Omental fat pad (tissue), 4 donors: ENCODE data around the gene SIX3. TPM values are rescaled to one million over a fixed set of nuclear protein-coding genes. Genes with fewer than 3 reads are reported as not detected.

Experiments used
- ATAC-seq: fragments of 150-250 bp; one replicate; pipeline ENCODE4 v1.9.1; 2016; ENCODE audit warnings: mild to moderate bottlenecking, moderate library complexity; ENCODE audit not compliant: low FRiP score
- DNase-seq: peaks from one replicate; pipeline ENCODE4 v3.0.0-alpha.2; 2019; ENCODE audit warnings: low spot score
- total RNA-seq, 4 donors: library from RNA; depleted of rRNA; stranded (reverse); fragments of >200 nt; gene quantifications; one replicate each; pipeline ENCODE4 v1.1.0, GENCODE V29; 2016
- TF ChIP-seq, protein P1 (sequence below), 3 donors: fragments of 450-650 bp; IDR thresholded peaks; one replicate each; pipeline ENCODE4 v1.5.1; 2016 to 2017; ENCODE audit warnings: antibody characterized with exemption in 3 of 3, mild to moderate bottlenecking in 3 of 3, moderate library complexity in 2 of 3

SIX3 gene
- total RNA-seq, 4 donors from 2014 or later: not detected

DNA sequence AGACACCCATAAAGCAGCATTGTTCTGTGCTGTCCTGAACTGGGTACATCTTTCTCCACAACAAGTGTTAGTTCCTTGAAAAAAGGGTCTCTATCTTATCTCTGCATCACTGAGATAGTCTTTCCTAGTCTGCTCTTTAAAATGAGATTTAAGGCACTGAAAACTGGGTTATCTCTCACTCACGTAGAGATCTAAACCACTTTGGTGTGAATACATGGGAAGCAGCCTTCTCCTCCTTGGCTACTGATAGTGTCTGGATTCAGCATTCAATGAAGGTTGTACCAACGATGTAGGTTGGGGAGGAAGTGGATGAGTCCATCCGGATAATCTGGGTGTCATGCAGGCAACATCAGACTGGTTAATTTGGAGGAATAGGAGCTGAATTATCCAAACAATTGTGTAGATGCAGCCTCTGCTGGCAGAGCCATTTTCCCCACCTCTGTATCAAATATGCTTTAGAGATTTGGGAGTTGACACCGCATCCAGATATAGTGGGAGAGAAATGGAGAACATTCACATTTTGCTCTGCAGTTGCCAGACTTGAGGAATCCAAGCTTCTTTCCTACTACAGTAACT is 15.9 kb upstream of the SIX3 start:
- ATAC-seq: no peak
- no peak for DNase-seq
- TF ChIP-seq, protein P1, sequence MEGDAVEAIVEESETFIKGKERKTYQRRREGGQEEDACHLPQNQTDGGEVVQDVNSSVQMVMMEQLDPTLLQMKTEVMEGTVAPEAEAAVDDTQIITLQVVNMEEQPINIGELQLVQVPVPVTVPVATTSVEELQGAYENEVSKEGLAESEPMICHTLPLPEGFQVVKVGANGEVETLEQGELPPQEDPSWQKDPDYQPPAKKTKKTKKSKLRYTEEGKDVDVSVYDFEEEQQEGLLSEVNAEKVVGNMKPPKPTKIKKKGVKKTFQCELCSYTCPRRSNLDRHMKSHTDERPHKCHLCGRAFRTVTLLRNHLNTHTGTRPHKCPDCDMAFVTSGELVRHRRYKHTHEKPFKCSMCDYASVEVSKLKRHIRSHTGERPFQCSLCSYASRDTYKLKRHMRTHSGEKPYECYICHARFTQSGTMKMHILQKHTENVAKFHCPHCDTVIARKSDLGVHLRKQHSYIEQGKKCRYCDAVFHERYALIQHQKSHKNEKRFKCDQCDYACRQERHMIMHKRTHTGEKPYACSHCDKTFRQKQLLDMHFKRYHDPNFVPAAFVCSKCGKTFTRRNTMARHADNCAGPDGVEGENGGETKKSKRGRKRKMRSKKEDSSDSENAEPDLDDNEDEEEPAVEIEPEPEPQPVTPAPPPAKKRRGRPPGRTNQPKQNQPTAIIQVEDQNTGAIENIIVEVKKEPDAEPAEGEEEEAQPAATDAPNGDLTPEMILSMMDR (IDR thresholded peaks at IDR 0.05): no peak

DNA sequence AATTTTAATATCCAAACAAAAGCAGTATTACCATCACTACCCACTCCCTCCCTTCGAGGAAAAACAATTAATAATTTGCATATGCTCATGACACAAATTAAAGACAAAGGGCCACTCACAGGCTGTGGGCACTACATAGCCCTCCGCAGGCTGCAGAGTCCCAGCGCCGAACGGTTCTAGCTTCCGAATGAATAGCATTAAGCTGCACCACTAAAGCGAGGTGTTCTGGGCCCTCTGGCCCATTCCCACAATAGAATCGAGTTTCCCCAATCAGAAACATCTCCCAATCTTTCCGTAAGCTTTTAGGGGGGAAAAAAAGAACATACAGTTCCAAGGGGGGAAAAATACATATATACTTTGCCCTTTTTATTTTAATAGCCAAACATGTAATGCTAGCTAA is 14.5 kb upstream of the SIX3 start:
- DNase-seq (no peak), ATAC-seq (no peak)
- TF ChIP-seq, protein P1 (IDR thresholded peaks at IDR 0.05): no peak

DNA sequence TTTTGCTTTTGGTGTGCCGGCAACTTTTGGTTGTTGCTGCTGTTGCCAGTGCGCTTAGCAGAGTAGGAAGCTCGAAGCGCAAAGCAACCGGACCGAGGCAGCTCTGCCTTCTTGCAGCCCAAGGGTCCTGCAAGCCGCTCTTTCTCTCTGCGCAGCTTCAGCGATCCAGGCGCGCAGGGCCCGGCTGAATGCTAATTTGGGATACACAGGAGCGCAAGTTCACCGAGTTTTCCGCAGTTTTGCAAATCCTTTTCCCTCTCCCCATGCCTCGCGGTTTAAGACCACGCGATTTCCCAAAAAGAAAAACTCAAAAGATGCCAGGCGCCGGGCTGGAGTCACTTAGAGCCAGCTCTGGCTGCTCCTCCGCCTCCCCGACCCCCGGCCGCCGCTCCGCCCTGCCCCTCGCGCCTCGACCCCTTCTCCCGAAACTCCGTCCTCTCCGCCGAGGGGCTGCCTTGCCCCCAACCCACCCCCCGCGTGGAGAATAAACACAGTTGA is 13.5 kb upstream of the SIX3 start:
- TF ChIP-seq, protein P1 (IDR thresholded peaks at IDR 0.05): no peak
- ATAC-seq (no peak), DNase-seq (no peak)

DNA sequence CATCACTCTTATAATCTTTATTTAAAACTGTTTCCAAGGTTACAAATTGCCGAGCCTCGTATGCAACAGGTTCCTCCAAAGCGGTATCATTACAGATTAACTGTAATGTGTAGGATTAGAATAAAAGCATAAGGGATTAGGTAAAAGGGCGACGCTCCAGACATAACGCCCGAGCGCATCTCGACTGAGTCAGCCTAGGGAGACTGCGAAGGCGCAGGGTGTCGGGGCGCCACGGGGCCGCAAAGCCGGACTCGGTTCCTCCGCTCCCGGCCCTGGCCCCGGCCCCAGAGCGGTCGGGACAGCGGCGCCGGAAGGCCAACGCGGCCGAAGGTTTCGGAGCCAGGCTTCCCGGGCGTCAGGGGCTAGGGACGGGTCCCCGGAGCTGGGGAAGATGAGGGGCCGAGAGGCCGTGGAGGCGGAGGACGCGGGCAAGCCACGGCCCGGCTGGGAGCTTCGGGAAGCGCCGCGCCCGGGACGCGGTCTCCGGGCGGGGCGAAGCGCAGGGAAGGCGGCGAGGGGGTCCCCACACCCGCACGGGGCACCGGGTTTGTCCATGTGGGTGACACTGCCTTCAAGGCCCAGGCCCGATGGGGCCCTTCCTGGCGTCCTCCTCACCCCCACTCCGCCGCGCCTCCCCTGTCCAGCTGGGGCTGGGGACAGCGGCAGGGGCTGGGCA is 12.9 kb upstream of the SIX3 start:
- DNase-seq (no peak), ATAC-seq (no peak)
- TF ChIP-seq, protein P1 (IDR thresholded peaks at IDR 0.05): no peak

DNA sequence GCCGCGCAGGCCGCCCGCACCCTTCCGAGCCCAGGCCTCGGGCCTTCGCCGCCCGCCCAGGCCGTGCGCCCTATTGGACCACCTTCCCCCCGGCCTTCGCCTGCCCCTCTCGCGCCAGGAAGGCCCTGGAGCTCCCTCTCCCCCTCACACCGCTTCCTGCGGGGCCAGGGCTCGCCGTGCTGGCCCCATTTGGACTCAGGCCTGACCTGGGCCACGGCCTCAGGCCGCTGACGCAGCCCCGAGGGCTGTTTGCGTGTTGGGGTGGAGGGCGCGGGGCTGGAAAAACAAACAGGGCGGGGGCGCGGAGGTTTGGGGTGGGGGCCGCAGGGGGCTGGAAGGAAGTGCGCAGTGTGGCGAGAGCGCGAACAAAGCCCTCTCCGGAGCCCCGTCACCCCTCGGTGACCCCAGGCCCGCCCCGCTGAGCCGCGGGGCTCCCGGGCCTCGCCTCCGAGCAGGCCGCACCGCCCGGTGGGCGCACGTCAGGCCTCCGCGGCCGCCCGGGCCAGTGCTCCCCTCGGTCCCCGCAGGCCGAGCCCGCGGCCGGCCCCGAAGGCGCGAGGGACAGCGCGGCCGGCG is 12.3 kb upstream of the SIX3 start:
- ATAC-seq (no peak), DNase-seq (no peak)
- TF ChIP-seq, protein P1 (IDR thresholded peaks at IDR 0.05): no peak

DNA sequence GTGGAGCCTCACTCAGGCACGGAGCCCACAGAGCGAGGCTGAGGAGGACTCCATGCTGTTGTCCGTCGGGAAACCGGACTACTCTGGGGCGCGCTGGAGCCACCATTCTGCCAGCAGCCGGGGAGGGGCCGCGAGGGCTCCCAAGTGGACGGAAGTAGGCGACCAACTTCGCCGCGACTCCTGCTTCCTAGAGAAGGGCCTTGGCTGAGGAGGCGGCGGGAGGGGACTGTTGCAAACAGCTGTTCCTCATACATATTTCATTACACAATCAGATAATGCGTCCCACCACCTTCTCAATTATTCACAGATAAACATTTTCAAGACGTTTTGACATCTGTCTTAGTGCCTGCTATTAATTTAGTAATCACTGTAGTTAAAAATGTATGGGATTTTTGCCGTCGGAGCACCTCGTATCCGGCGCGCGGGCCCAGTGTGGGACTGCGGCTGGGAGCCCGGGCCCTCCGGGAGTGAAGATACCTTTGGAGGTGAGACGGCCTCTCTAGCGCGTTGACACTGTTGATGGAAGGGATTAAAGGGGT is 11.7 kb upstream of the SIX3 start:
- no peak for ATAC-seq
- TF ChIP-seq, protein P1 (IDR thresholded peaks at IDR 0.05): no peak
- no peak for DNase-seq
